Activated naive CD8-positive, alpha-beta T cell treated with anti-CD3 and anti-CD28 coated beads, Interleukin-2, amount 10 ng/mL, durations not matched to agents 7 days and 5 days (primary cell): ENCODE measurements around the gene POLD2. TPM values are rescaled to one million over a fixed set of nuclear protein-coding genes. Genes with fewer than 3 reads are reported as not detected.

ENCODE experiments used
- ATAC-seq: fragments of 150-1000 bp; cut with Tn5 transposase; one replicate; pipeline ENCODE4 v1.10.0; 2021; ENCODE audit warnings: low read depth, moderate library complexity
- POLR2A ChIA-PET: fragments of 350-600 bp; sonication (Branson Sonifier 250); formaldehyde crosslinking; loops from one replicate; lab custom pipeline; 2021; ENCODE audit warnings: antibody characterized with exemption; lab: Charles Lee
- DNase-seq: peaks from one replicate; pipeline ENCODE4 v3.0.0; 2021
- H3K27ac Mint-ChIP-seq: one replicate; pipeline ENCODE4 v1.8.0; 2022; ENCODE audit warnings: mild to moderate bottlenecking, mixed read lengths
- H3K27me3 Mint-ChIP-seq: one replicate; pipeline ENCODE4 v1.8.0; 2022; ENCODE audit warnings: mild to moderate bottlenecking, moderate library complexity, mixed read lengths
- H3K36me3 Mint-ChIP-seq: one replicate; pipeline ENCODE4 v1.8.0; 2021; ENCODE audit warnings: mild to moderate bottlenecking, mixed read lengths
- H3K4me1 Mint-ChIP-seq: one replicate; pipeline ENCODE4 v1.8.0; 2021; ENCODE audit warnings: mixed read lengths
- H3K4me3 Mint-ChIP-seq: one replicate; pipeline ENCODE4 v1.8.0; 2022; ENCODE audit warnings: mild to moderate bottlenecking, moderate library complexity, mixed read lengths
- H3K9me3 Mint-ChIP-seq: one replicate; pipeline ENCODE4 v1.8.0; 2021; ENCODE audit warnings: mixed read lengths
- total RNA-seq, 2 experiments: library from RNA; stranded (reverse); gene quantifications; one replicate each; pipeline ENCODE4 v1.2.3, GENCODE V29; 2021

POLD2 gene
- total RNA-seq, 2 experiments from 2014 or later = 99.3 to 99.4 TPM

GRCh38 chr7:44110719-44111635 lies 12.4 kb downstream of the POLD2 start:
- H3K4me1 Mint-ChIP-seq = peaks cover 4% of the 10 kb centered on the region
- DNase-seq (no peak), ATAC-seq (no peak)
- H3K27ac Mint-ChIP-seq = no peak overlapping the region
- H3K27me3 Mint-ChIP-seq = no peaks in the 10 kb centered on the region
- H3K9me3 Mint-ChIP-seq = no peaks in the 10 kb centered on the region
- H3K4me3 Mint-ChIP-seq = no peak overlapping the region
- peaks cover 7% of the 10 kb centered on the region for H3K36me3 Mint-ChIP-seq
- POLR2A ChIA-PET = no interaction called here

GRCh38 chr7:44109991-44110390 lies 13.4 kb downstream of the POLD2 start:
- H3K4me3 Mint-ChIP-seq = no peak overlapping the region
- no peaks in the 10 kb centered on the region for H3K27me3 Mint-ChIP-seq
- H3K27ac Mint-ChIP-seq = no peak overlapping the region
- ATAC-seq (no peak), DNase-seq (no peak)
- H3K36me3 Mint-ChIP-seq = peaks cover 7% of the 10 kb centered on the region
- peaks cover 12% of the 10 kb centered on the region for H3K4me1 Mint-ChIP-seq
- POLR2A ChIA-PET = no interaction called here
- no peaks in the 10 kb centered on the region for H3K9me3 Mint-ChIP-seq

- peaks cover 7% of the 10 kb centered on the region for H3K36me3 Mint-ChIP-seq
- no peak for ATAC-seq
- no peak for DNase-seq
- no peak overlapping the region for H3K4me3 Mint-ChIP-seq
- POLR2A ChIA-PET = no interaction called here
- H3K27ac Mint-ChIP-seq = no peak overlapping the region
- H3K4me1 Mint-ChIP-seq = peaks cover 12% of the 10 kb centered on the region
- H3K9me3 Mint-ChIP-seq = no peaks in the 10 kb centered on the region
- H3K27me3 Mint-ChIP-seq = no peaks in the 10 kb centered on the region
These were observed 14.3 kb downstream of the POLD2 start for GRCh38 chr7:44108768-44109750.

GRCh38 chr7:44107961-44108767 lies 15.2 kb downstream of the POLD2 start:
- Mint-ChIP-seq H3K27me3 (no peaks in the 10 kb centered on the region), H3K9me3 (no peaks in the 10 kb centered on the region), H3K4me3 (no peak overlapping the region), H3K4me1 (peaks cover 12% of the 10 kb centered on the region), H3K27ac (no peak overlapping the region), H3K36me3 (peaks cover 5% of the 10 kb centered on the region)
- ATAC-seq = no peak
- POLR2A ChIA-PET = no interaction called here
- DNase-seq = no peak

GRCh38 chr7:44107116-44107960 lies 16.0 kb downstream of the POLD2 start:
- Mint-ChIP-seq H3K27me3 (peaks cover 4% of the 10 kb centered on the region), H3K4me1 (peaks cover 12% of the 10 kb centered on the region), H3K36me3 (peaks cover 2% of the 10 kb centered on the region), H3K4me3 (no peak overlapping the region), H3K27ac (no peak overlapping the region), H3K9me3 (no peaks in the 10 kb centered on the region)
- DNase-seq = no peak
- POLR2A ChIA-PET = interaction anchor here (0.9 kb wide), 1 partner anchor 13 kb away, joined by 3 read pairs; no protein-coding TSS in a partner anchor
- no peak for ATAC-seq

GRCh38 chr7:44106311-44107065 lies 16.9 kb downstream of the POLD2 start:
- Mint-ChIP-seq H3K4me3 (no peak overlapping the region), H3K9me3 (no peaks in the 10 kb centered on the region), H3K27ac (peak overlapping the region; percentile 8), H3K36me3 (peaks cover 2% of the 10 kb centered on the region), H3K27me3 (peaks cover 4% of the 10 kb centered on the region), H3K4me1 (peaks cover 12% of the 10 kb centered on the region)
- DNase-seq (no peak), ATAC-seq (no peak)
- POLR2A ChIA-PET = interaction anchor here (0.6 to 0.9 kb wide), 2 partner anchors 14 to 123 kb away, joined by 3 to 4 read pairs; no protein-coding TSS in a partner anchor

- Mint-ChIP-seq H3K4me1 (peaks cover 12% of the 10 kb centered on the region), H3K27ac (peak overlapping the region; percentile 46), H3K4me3 (peak overlapping the region; percentile 83), H3K36me3 (peaks cover 2% of the 10 kb centered on the region), H3K27me3 (peaks cover 4% of the 10 kb centered on the region), H3K9me3 (no peaks in the 10 kb centered on the region)
- POLR2A ChIA-PET = interaction anchor here (0.6 to 1.8 kb wide), 4 partner anchors 17 to 385 kb away, joined by 4 to 10 read pairs (median 6); partner anchors contain the start of genes NUDCD3 and POLD2
- DNase-seq (no peak), ATAC-seq (no peak)
These were observed 17.5 kb downstream of the POLD2 start for GRCh38 chr7:44105832-44106231.

- peak overlapping the region; percentile 83 for H3K4me3 Mint-ChIP-seq
- DNase-seq = no peak
- peak; percentile 20 for ATAC-seq
- peaks cover 2% of the 10 kb centered on the region for H3K36me3 Mint-ChIP-seq
- POLR2A ChIA-PET = interaction anchor here (0.6 to 1.8 kb wide), 4 partner anchors 18 to 386 kb away, joined by 3 to 10 read pairs (median 6); partner anchors contain the start of genes NUDCD3 and POLD2
- H3K4me1 Mint-ChIP-seq = peaks cover 12% of the 10 kb centered on the region
- peak overlapping the region; percentile 54 for H3K27ac Mint-ChIP-seq
- no peaks in the 10 kb centered on the region for H3K9me3 Mint-ChIP-seq
- peaks cover 4% of the 10 kb centered on the region for H3K27me3 Mint-ChIP-seq
These were observed 18.2 kb downstream of the POLD2 start for GRCh38 chr7:44104860-44105771.

GRCh38 chr7:44103923-44104859 lies 19.2 kb downstream of the POLD2 start, which contains the start of gene AEBP1:
Gene AEBP1 (plus strand): TSS chr7:44104345. CDS start chr7:44104666, 321 bp downstream.
- POLR2A ChIA-PET = interaction anchor here (0.6 to 1.8 kb wide), 3 partner anchors 18 to 32 kb away, joined by 3 to 10 read pairs (median 8); partner anchors contain the start of gene POLD2
- Mint-ChIP-seq H3K36me3 (peaks cover 2% of the 10 kb centered on the region), H3K9me3 (no peaks in the 10 kb centered on the region), H3K27ac (peak within 1 kb of the TSS; percentile 65), H3K4me1 (peaks cover 16% of the 10 kb centered on the region), H3K27me3 (peaks cover 4% of the 10 kb centered on the region), H3K4me3 (peak within 1 kb of the TSS; percentile 83)
- DNase-seq (peak; percentile 64), ATAC-seq (peak; percentile 73)

GRCh38 chr7:44103566-44103922 lies 19.8 kb downstream of the POLD2 start:
- Mint-ChIP-seq H3K4me3 (peak overlapping the region; percentile 58), H3K36me3 (peaks cover 2% of the 10 kb centered on the region), H3K9me3 (no peaks in the 10 kb centered on the region), H3K4me1 (peaks cover 18% of the 10 kb centered on the region), H3K27me3 (peaks cover 4% of the 10 kb centered on the region), H3K27ac (peak overlapping the region; percentile 65)
- POLR2A ChIA-PET = no interaction called here
- DNase-seq (no peak), ATAC-seq (no peak)
